Left lobe of liver (tissue), 2 donors: ENCODE measurements around the gene THAP7. TPM values are rescaled to one million over a fixed set of nuclear protein-coding genes. Genes with fewer than 3 reads are reported as not detected.
"Not testable (repeated sequence)": the region's sequence is repeated elsewhere in the genome, so short reads cannot be mapped to it uniquely, and the experiment has no call there.

ENCODE experiments used
- ATAC-seq: fragments of 200-7000 bp; cut with Tn5 transposase; one replicate; pipeline ENCODE4 v1.9.1; 2020; ENCODE audit warnings: mild to moderate bottlenecking, moderate library complexity
- DNase-seq: peaks from one replicate; pipeline ENCODE4 v3.0.0-alpha.2; 2020; ENCODE audit warnings: low spot score
- total RNA-seq: library from RNA; stranded (reverse); gene quantifications from one replicate; pipeline ENCODE4 v1.2.1, GENCODE V29; 2021
- donor health status: DM: no; HTN: no; CAD: no; lungs with moderate emphysema.
- donor health status: DM: no; HTN: yes; CAD: no.

The THAP7 gene
- total RNA-seq, 1 donor from 2014 or later, result 16.9 TPM

DNA sequence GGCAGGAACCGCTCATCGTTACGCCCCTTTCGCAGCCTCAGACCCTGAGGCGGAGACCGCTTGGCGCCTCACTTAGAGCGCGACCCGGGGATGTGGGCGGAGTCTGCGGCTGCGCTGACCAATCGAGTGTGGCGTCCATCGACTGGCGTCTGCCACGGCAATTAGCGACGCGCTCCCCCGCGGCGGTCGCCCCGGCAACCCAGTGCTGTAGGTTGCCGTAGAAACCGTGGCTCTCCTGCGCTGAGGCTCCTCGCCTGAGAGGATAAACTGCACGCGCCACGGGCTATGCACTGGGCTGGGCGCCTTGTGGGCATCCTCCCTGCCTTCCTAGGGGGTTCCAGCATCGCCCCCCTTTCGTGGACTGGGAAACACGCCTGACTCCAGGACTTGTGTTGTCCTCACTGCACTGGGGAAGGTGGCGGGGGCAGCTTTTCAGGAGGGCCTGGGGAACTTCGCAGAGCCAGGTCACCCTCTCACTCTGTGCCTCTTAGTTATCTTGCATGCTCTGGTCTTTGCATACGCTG lies 12.3 kb upstream of the THAP7 start:
- ATAC-seq (peak; percentile 79), DNase-seq (peak; percentile 72)

DNA sequence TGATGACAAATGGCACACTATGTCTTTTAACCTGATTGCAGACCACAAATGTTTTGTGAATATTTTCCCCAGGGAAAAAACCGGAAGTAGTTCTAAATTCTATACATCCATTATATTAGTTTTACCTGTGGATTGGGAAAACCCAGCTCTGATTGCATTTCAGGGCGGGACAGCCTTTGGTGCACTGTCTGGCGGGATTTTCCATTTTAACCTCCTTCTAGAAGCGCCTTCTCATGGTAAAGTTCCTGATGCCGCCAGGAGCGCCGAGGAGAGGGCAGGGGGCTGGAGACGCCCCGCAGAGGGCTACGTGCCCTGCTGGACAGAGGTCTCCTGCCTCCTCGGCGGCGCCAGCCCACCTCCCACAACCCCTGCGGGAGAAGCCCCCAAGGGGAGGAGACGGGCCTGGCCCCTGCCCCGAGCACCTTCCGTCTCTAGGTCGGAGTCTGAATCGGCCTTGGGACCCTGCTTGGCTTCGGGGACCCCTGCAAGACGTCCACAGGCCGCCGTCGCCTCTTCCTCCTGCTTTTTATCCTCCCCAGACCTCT lies 11.8 kb upstream of the THAP7 start:
- ATAC-seq (no peak), DNase-seq (no peak)

DNA sequence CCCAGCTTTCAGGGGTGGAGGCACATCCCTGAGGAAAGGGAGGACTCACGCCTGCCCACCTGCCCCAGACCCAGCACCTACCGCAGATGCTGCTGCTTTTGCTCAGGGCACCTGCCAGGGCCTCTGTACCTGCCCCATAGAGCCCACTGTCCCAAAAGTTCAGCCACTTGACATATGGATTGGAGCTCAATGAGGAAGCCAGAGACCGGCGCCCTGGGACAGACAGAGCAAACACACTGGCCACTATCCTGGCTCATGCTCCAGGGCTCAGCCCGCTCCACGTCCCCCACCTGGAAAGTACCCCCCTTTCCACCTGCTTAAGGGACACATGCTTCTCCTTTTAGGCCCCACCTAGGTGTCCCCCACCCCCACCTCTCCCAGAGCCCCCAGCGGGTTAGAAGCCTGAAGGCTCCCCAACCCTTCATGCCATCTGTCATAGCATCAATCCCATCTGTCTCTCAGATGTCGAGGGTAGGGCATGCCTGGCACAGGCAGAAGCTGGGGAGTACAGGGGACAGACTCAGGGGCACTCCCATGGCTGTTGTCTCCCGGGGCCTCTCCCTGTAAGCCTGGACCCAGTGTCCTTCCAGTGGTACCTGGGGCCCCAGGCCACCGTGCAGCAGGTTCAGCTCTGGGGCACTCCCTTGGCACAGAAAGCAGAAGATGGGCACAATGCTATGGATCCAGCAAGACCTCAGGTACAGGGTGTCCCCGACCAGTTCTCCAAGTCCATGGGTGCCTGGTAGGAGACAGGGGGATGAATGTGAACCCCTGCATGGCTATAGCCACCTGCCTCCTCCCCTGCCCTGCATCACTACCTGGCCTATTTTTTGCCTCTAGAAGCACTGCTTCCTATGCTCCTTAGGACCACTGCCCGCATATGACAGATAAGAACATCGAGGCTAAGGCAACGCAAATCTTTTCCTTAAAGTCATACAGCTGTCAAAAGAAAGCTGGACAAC lies 10.8 kb upstream of the THAP7 start:
- no peak for DNase-seq

DNA sequence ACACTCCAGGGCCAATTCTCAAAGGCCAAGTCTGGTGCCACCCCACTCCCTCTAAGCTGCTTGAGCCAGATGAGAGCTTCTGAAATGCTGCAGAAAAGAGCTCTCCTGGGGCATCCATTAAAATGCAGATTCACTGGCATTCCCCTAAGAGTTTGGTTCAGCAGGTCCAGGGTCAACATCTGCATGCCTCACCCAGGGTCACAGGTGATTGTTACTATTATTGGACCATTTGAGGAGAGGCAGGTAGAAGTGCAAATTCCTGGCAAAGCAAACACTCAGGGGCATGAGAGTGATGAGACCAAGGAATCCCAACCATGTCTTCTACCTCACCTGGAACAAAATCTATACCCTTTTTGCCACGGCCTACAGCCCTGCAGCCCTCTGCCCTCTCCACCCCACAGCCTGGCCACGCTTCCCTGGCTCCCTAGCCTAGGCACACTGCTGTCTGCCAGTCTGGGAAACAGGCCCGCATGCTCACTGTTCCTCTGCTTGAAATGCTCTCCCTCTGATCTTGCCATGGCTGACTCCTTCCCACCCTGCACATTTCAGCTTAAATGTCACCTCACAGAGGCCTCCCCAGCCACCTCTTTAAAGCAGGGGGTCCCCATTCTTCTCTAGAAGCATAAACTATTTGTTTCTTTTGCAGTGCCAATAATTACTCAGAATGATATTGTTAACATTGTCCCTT lies 8.7 kb upstream of the THAP7 start:
- ATAC-seq (no peak), DNase-seq (no peak)

More for the DNA sequence above, 10.8 kb upstream of the THAP7 start:
- no peak for ATAC-seq

DNA sequence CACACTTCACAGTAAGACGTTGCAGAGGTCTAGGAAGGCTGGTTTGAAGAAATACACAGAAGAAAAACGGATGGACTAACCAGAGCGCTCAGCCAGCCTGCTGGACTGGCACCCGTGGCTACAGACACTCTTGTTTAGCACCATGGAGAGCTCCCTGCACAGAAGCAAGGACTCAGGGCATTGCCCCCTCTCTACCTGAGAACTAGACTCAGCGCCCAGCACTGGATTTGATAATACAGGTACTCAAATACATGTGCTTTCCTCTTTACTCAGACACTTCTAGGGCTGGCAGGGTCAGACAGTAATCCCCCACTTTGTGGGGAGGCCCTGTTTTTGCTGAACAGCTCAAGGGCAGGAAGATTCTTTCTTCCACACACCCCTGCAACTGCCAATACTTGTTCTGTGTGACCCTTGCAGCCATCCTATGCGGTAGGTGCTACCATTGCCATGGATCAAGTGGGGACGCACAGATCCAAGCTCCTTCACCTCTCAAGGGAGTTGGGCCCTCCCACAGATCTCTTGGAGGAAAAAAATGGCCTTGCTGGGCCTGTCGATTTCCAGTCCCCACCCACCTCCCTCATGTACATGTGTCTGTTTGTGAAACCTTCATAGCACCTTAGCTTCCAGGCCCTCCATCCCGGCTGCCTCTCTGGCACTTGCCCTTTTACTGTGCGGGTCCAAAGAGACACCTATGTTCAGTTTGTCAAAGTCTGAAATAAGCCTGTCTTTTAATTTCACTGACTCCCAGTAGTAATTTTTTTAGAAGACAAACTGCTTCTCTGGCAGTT lies 7.9 kb upstream of the THAP7 start:
- ATAC-seq (peak; percentile 74), DNase-seq (no peak)

DNA sequence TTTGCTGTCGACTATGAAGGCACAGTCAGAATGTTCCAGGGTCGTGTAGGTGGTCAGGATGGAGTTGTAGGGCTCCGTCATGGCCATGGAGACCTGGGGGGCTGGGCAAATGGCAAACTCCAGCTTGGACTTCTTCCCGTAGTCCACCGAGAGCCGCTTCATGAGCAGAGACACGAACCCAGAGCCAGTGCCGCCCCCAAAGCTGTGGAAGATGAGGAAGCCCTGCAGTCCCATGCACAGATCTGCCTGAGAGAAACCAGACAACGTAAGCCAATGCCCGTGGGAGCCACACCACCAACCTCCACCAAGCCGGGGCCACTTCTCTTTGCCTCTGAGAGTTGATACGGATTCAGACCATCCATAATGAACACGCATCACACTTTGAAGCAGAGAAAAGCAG lies 7.3 kb upstream of the THAP7 start:
- ATAC-seq, DNase-seq: not testable (repeated sequence)

DNA sequence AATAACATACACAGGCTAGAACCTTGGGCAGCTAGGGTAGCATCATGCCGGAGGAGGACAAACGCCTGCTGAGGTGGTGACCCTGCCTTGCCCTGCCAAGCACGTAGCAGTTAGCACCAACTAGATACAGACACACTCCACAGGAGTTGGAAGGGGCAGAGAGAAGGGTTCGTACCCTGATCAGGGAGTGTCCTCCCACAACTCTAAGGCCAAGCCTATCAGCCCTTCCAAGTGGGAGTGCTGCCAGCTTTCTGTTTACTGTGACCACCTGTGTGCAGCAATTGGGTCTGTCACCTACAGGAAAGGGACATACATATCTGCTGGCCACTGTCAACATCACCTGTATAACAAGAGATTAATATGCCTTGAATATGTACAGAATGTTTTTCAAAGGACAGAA lies 1.9 kb upstream of the THAP7 start:
- DNase-seq (no peak), ATAC-seq (no peak)

DNA sequence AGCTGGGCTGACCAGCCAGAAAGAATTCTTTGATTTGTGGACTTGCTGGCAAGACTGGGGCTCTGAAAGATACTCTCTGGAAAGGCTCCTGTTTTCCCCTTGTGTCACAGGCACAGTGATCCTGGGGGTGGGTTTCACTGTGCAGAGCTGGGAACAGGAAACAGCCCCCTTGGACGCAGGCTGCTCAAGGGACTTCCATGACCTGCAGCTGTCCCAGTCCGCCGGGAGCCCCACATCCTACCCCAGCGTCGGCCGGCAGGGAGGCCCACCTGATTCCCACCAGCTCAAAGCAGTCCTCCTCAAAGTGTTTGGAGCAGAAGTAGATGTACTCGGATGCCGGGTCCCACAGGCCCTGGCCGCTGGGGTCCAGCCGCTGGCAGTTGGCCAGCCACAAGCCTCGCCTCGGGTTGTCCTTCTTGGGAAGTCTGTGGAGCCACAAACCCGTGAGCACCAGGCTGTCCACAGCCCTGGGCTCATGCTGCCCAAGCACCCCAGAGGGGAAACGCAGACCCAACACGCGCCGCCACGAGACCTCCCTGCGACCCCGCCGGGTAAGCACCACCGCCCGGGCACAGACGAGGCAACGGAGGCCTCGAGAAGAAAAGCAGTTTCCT lies 824 bp downstream of the THAP7 start:
- DNase-seq (no peak), ATAC-seq (no peak)

DNA sequence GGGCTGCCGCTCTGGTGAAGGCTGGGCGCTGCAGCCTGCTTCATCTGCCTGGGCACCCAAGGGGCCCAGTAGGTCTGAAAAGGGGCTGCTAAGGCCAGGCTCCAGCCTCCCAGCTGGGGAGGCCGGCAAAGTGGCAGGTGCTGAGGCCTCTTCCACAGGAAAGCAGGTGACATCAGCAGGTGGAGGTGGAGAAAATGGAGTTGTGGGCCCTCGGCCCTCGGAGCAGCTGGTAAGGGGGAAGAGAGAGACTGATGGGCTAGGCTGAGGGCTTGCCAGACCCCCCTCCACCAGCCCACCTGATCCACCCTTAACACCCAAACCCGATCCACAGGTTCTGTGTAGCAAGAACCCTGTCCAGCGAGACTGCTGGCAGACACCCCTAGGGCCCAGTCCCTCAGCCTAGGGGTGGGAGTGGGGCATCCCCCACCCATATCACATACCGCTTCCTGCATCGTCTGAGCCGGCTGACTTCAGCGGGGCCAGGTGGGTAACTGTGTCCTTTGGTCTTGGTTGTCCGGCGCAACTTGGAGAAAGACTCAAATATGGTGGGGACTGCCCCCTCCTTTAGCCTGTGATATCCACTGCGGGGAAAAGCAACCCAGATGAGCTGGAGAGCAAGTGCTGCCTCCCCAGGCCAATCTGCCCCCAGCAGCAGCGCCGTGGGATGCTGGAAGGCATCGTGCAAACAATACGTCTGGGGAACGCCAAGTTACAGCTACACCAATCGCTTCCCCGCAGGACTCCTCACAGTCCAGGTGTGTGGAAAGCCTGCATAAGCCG lies 1.5 kb downstream of the THAP7 start:
- ATAC-seq (no peak), DNase-seq (no peak)

DNA sequence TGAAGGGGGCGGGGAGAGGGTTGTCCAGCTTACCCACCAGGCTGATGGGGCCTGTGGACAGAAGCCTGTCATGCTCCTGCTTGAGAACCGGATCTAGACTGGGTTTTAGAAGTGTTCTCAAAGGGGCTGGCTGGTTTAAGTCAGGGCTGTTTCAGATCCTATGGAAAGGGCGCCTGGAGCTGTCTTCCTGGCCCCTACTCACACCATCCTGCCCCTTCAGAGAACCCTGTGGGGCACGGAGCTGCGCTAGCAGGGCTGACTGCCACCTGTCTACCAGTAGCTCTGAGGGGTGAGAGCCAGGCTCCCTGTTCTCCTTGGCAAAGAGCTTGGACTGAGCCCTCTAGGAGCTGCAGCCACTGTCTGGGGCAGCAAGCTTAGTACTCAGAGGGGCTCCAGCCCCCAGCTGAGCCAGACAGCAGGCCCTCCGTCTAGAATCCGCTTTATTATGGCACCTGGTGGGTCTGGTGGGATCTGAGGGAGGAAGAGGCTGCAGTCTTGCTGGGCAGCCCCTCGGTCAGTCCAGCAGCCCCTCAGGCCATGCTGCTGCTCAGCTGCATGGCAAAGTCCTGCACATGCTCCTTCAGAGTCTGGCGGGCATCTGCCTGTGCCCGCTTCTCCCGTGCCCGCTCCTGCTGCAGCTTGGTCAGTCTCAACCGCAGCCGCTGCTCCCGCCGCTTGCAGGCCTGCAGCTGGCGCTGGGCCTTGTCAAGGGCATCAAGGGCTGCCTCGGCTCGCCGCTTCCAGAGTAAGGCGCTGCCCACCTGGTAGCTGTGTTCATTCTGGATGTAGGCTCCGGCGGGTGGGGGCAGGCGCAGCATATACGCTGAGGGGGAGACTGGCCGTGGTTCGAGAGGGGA lies 2.3 kb downstream of the THAP7 start:
- ATAC-seq, result no peak
- DNase-seq, result no peak

DNA sequence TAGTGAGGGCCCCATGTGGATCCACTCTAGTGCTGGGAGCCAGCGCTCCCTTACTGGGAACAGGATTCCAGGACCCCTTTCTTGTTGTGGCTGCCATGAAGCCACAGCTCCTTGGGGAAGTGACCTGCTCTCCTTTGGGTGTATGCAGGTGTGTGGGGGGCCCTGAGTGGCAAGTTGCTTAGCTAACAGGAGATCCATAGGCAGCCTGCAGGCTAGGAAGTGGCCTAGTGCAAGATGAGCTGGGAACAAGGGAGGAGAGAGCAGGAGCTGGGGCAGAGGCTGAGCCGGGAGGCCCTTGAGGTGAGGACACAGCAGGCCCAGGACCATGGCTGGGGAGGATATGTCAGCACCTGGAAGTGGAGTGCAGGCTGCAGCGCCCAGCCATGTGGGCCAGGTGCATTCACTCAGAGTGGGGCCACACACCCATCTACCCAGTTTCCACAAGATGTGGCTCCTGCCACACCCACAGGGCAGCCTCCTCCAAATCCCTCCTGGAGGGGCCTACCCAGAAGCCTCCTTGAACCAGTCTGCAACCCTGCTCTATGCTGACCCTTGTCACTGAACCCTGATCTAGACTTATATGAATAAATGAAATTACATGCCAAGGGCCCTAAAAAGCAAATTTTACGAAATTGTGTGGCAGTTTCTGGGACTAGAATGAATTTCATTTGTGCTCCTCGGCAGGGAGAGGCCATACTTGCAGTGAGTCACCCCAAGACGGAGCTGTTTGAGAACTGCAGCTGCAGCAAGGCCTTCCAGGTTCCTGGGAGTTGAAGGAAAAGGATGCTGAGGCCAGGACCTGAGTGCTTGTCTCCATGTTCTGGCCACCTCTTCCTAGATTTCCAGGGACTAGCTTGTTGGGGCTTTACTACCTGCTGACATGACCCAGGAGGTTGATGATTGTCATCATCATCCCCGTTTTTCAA lies 3.2 kb downstream of the THAP7 start:
- no peak for DNase-seq
- ATAC-seq, result no peak

DNA sequence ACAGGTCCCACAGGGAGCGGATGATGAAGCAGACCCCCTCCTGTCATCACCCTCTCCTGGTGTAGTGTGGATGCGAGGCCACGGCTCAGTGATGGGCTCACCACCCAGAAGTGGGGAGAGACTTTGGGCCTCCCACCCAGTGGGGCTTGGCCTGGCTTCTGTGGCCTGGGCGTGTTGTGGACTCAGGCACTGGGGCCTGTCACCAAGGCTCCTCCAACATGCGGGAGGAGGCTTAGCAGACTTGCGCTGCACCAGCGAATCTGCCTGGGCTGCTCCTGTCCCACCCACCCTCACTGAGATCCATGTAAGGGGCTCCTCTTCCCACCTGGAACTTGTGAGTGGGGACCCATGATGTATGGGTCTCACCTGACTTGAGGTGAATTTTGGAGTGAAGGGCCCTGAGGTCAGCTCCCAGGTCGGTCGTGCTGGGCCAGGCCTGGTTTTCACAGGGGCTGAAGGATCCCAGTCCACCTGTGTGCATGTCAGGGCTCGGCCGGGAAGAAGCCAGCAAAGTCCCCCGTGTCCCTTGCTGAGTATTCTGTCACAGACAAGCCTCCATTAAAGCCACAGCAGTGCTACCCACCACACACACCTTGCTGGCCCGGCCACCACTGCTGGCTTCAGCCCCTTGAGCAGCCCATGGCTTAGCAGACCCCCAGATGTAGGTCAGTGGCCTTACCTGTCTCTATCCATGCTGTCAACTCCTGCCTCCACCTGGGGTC lies 4.2 kb downstream of the THAP7 start:
- ATAC-seq, result no peak
- DNase-seq, result no peak

DNA sequence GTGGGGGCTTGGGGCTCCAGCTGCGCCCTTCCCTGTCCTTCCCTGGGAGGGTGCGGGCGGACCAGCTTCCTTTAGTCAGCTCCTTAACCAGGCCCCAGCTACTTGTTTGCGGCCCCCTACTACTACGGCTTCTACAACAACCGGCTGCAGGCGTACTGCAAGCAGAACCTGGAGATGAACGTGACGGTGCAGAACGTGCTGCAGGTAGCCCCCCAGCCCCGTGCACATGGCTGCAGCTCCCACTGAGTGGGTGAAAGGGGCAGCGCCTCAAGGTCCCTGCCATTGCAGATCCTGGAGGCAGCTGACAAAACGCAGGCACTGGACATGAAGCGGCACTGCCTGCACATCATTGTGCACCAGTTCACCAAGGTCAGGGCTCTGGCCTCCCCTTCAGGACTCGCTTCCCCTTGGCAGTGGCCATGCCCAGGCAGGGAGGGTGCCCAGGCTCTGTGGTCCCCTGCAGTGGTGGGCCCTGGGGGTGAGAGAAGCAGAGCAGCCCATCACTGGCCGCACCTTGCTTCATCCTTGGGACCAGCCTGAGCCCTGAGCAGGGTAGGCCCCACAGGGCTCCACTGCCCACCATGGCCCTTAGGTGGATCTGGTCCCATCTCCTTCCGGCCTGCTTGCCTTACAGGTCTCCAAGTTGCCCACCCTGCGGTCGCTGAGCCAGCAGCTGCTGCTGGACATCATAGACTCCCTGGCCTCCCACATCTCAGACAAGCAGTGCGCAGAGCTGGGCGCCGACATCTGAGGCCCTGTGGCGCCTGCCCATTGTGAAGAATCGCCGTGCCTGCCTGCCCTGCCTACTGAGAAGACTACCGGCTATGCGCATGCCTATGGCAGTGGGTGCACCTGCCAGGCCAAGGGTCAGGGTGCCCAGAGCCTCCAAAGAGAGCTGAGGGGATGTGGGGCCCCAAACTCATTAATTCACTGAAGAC lies 5.1 kb downstream of the THAP7 start:
- DNase-seq (no peak), ATAC-seq (no peak)

DNA sequence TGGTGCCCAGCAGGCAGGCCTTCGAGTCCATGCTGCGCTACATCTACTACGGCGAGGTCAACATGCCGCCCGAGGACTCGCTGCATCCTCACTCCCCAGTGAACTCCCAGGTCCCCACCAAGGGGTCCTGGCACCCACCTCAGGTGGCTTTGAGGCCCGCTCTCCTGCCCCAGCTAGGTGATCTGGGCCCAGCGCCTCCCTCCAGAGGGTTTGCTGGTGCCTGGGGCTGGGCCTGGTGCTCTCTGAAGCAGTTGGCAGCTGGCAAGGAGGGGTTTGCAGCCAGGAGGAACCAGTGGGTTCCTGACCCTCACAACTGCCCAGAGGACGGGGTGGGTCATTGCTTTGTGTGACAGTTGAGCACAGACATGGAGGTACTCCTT lies 5.9 kb downstream of the THAP7 start:
- DNase-seq (no peak), ATAC-seq (no peak)

DNA sequence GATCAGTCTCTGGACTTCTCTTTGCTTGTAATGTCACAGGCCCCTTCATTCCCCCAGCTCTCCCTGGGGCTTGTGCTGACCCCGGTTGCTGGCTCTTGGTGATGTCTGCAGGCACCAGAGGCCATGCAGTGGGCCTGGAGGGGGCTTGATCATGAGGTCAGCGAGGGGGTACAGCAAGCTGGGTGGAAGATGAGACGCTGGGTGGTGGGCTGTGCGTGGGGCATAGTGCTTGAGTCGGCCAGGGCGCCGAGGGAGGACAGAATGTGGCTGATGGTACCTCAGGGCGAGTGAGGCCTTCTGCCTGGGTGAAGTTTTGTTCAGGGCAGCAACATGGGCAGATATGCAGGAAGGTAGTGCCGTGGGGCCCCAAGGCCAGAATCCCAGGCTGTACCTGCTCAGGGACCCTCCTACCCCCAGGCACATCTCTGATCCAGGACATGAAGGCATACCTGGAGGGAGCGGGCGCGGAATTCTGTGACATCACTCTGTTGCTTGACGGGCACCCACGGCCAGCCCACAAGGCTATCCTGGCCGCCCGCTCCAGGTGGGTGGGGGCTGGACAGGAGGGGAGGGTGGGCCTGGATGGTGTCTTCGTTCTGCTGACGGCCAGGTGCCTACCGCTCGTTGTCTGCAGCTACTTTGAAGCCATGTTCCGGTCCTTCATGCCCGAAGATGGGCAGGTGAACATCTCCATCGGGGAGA lies 6.4 kb downstream of the THAP7 start:
- ATAC-seq (no peak), DNase-seq (no peak)
